Fibroblast of lung (primary cell): Measurements from ENCODE around the gene UBE2E2.

Experiments
- EZH2 ChIP-seq: IDR thresholded peaks from 2 replicates; pipeline ENCODE4 v1.5.1; 2012; ENCODE audit warnings: low read length, control low read depth, mild to moderate bottlenecking; ENCODE audit errors: missing control alignments
- TF ChIP-seq, protein P1 (sequence below), 2 donors: IDR thresholded peaks in 1 of 2; conservative IDR thresholded peaks in 1 of 2; 1 replicate in 1 of 2; 2 replicates in 1 of 2; pipeline ENCODE4 v1.5.1; 2011 to 2012; ENCODE audit warnings: low read length in 2 of 2, control low read depth in 1 of 2, inconsistent platforms in 1 of 2, low read depth in 1 of 2, mild to moderate bottlenecking in 1 of 2

DNA sequence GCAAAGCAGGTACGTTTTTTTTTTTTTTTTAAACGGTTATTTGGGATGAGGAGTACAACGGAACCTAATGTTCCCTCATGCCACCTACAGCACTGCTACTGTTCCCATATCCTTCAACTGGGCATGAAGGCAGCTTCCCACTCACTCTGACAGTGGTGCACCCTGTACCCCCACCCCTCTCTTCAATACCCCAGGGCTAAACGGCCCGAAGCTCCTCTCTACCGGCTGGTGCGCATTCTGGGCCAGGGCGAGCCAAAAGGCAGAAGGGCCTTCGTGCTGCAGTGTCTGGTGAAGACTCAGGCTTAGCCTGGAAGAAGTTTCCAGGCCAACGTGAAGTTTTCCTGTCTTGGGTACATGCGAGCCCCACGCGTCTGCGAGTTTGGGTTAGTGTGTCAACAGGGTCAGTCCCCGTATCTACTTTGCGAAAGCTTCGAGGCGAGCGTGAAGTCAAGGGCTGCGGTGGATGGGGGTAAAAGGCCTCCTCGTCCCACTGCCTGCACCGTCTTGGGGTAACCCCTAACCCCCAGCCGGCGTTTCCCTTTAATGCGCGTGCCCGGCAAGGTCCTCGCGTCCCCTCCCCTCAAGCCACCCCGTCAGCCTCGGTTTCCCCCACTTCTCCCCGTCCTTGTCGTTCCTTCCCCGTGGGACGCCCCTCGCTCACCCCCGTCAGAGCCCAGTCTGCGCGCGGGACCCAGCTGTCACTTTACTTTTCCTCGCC lies 765 bp upstream of the UBE2E2 start:
- TF ChIP-seq, protein P1, sequence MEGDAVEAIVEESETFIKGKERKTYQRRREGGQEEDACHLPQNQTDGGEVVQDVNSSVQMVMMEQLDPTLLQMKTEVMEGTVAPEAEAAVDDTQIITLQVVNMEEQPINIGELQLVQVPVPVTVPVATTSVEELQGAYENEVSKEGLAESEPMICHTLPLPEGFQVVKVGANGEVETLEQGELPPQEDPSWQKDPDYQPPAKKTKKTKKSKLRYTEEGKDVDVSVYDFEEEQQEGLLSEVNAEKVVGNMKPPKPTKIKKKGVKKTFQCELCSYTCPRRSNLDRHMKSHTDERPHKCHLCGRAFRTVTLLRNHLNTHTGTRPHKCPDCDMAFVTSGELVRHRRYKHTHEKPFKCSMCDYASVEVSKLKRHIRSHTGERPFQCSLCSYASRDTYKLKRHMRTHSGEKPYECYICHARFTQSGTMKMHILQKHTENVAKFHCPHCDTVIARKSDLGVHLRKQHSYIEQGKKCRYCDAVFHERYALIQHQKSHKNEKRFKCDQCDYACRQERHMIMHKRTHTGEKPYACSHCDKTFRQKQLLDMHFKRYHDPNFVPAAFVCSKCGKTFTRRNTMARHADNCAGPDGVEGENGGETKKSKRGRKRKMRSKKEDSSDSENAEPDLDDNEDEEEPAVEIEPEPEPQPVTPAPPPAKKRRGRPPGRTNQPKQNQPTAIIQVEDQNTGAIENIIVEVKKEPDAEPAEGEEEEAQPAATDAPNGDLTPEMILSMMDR (conservative IDR thresholded peaks at IDR 0.05 in 1 of 2, IDR thresholded peaks at IDR 0.05 in 1 of 2; ENCODE audit: low read depth in 1 of 2, low read length in 2 of 2): no peak
- TF ChIP-seq EZH2: no peak
